Ectodermal cell (in vitro differentiated cells): ENCODE measurements around the gene CEP19.

Experiments used
- H3K27ac ChIP-seq: 2 replicates; pipeline ENCODE4 v1.7.0; 2013; ENCODE audit warnings: mild to moderate bottlenecking, low read depth, low read length; ENCODE audit not compliant: insufficient read depth, poor library complexity, severe bottlenecking
- H3K27me3 ChIP-seq: 2 replicates; pipeline ENCODE4 v1.7.0; 2013; ENCODE audit warnings: mild to moderate bottlenecking, low read length; ENCODE audit not compliant: insufficient read depth, control insufficient read depth, poor library complexity, severe bottlenecking
- H3K36me3 ChIP-seq: one replicate; pipeline ENCODE4 v1.7.0; 2013; ENCODE audit warnings: low read length; ENCODE audit not compliant: control insufficient read depth, insufficient read depth
- H3K4me1 ChIP-seq: one replicate; pipeline ENCODE4 v1.7.0; 2013; ENCODE audit warnings: low read length; ENCODE audit not compliant: control insufficient read depth, insufficient read depth
- H3K4me3 ChIP-seq: 2 replicates; pipeline ENCODE4 v1.7.0; 2013; ENCODE audit warnings: low read depth, low read length, control low read depth; ENCODE audit not compliant: insufficient read depth
- H3K9me3 ChIP-seq: 2 replicates; pipeline ENCODE4 v1.7.0; 2013; ENCODE audit warnings: mild to moderate bottlenecking, low read length, moderate library complexity; ENCODE audit not compliant: control insufficient read depth
- WGBS, 2 experiments: methylation state at CpG; one replicate each; pipeline ENCODE4 v1.1.7; 2013; ENCODE audit warnings: missing lambda C conversion rate in 2 of 2; 5-methylcytosine and 5-hydroxymethylcytosine counted together

CEP19 gene

GRCh38 chr3:196707566-196707965 lies 4.5 kb downstream of the CEP19 start:
- Histone ChIP-seq H3K36me3 (no peaks in the 10 kb centered on the region), H3K9me3 (no peaks in the 10 kb centered on the region), H3K4me3 (no peak overlapping the region), H3K4me1 (no peaks in the 10 kb centered on the region), H3K27ac (no peak overlapping the region), H3K27me3 (peaks cover 12% of the 10 kb centered on the region)
- 90 to 94% methylated on average over 6 of the region's 8 CpGs for WGBS, 2 experiments

GRCh38 chr3:196706731-196707130 lies 5.3 kb downstream of the CEP19 start:
- Histone ChIP-seq H3K4me1 (no peaks in the 10 kb centered on the region), H3K27ac (no peak overlapping the region), H3K36me3 (no peaks in the 10 kb centered on the region), H3K27me3 (peaks cover 11% of the 10 kb centered on the region), H3K4me3 (no peak overlapping the region), H3K9me3 (no peaks in the 10 kb centered on the region)
- 91 to 98% methylated on average over 4 of the region's 4 CpGs for WGBS, 2 experiments

GRCh38 chr3:196706327-196706726 lies 5.7 kb downstream of the CEP19 start:
- Histone ChIP-seq H3K4me3 (no peak overlapping the region), H3K9me3 (no peaks in the 10 kb centered on the region), H3K4me1 (no peaks in the 10 kb centered on the region)

GRCh38 chr3:196700801-196701200 lies 11.2 kb downstream of the CEP19 start:
- WGBS, 2 experiments = 84 to 90% methylated on average over 4 of the region's 4 CpGs
- no peaks in the 10 kb centered on the region for H3K9me3 ChIP-seq
- no peak overlapping the region for H3K4me3 ChIP-seq
- no peaks in the 10 kb centered on the region for H3K36me3 ChIP-seq
- no peaks in the 10 kb centered on the region for H3K27me3 ChIP-seq
- no peak overlapping the region for H3K27ac ChIP-seq
- H3K4me1 ChIP-seq = no peaks in the 10 kb centered on the region

More at GRCh38 chr3:196706327-196706726, 5.7 kb downstream of the CEP19 start:
- H3K27me3 ChIP-seq = peaks cover 7% of the 10 kb centered on the region
- no peaks in the 10 kb centered on the region for H3K36me3 ChIP-seq
- 97% methylated on average over 5 of the region's 5 CpGs for WGBS, 2 experiments
- no peak overlapping the region for H3K27ac ChIP-seq

- Histone ChIP-seq H3K27ac (no peak overlapping the region), H3K36me3 (no peaks in the 10 kb centered on the region), H3K4me1 (no peaks in the 10 kb centered on the region), H3K4me3 (no peak overlapping the region), H3K27me3 (no peaks in the 10 kb centered on the region), H3K9me3 (no peaks in the 10 kb centered on the region)
- WGBS, 2 experiments = 90 to 93% methylated on average over 7 of the region's 7 CpGs
Observed at GRCh38 chr3:196699749-196700148, 12.3 kb downstream of the CEP19 start.

GRCh38 chr3:196697270-196697669 lies 14.8 kb downstream of the CEP19 start:
- Histone ChIP-seq H3K9me3 (no peaks in the 10 kb centered on the region), H3K4me1 (no peaks in the 10 kb centered on the region), H3K27ac (no peak overlapping the region), H3K36me3 (no peaks in the 10 kb centered on the region), H3K27me3 (no peaks in the 10 kb centered on the region), H3K4me3 (no peak overlapping the region)
- 81 to 90% methylated on average over 5 of the region's 5 CpGs for WGBS, 2 experiments

- H3K4me3 ChIP-seq = no peak overlapping the region
- H3K36me3 ChIP-seq = no peaks in the 10 kb centered on the region
- H3K4me1 ChIP-seq = no peaks in the 10 kb centered on the region
- H3K9me3 ChIP-seq = no peaks in the 10 kb centered on the region
- no peak overlapping the region for H3K27ac ChIP-seq
- H3K27me3 ChIP-seq = no peaks in the 10 kb centered on the region
- 94 to 96% methylated on average over 5 of the region's 5 CpGs for WGBS, 2 experiments
Observed at GRCh38 chr3:196695849-196696226, 16.2 kb downstream of the CEP19 start.

GRCh38 chr3:196694941-196695848 lies 16.9 kb downstream of the CEP19 start:
- 90 to 92% methylated on average over 17 of the region's 17 CpGs for WGBS, 2 experiments
- Histone ChIP-seq H3K27me3 (no peaks in the 10 kb centered on the region), H3K4me1 (no peaks in the 10 kb centered on the region), H3K36me3 (no peaks in the 10 kb centered on the region), H3K9me3 (no peaks in the 10 kb centered on the region), H3K27ac (no peak overlapping the region), H3K4me3 (no peak overlapping the region)

- Histone ChIP-seq H3K9me3 (no peaks in the 10 kb centered on the region), H3K4me1 (no peaks in the 10 kb centered on the region), H3K27me3 (no peaks in the 10 kb centered on the region), H3K36me3 (no peaks in the 10 kb centered on the region), H3K27ac (no peak overlapping the region), H3K4me3 (no peak overlapping the region)
- 81 to 95% methylated on average over 1 of the region's 1 CpG for WGBS, 2 experiments
Observed at GRCh38 chr3:196694202-196694638, 17.8 kb downstream of the CEP19 start.

GRCh38 chr3:196691386-196691785 lies 20.7 kb downstream of the CEP19 start:
- Histone ChIP-seq H3K9me3 (no peaks in the 10 kb centered on the region), H3K36me3 (no peaks in the 10 kb centered on the region), H3K4me3 (no peak overlapping the region), H3K27ac (no peak overlapping the region), H3K27me3 (no peaks in the 10 kb centered on the region), H3K4me1 (no peaks in the 10 kb centered on the region)
- 83 to 89% methylated on average over 8 of the region's 8 CpGs for WGBS, 2 experiments
